ENCODE data around the gene HIPK2. TPM values are rescaled to one million over a fixed set of nuclear protein-coding genes. Genes with fewer than 3 reads are reported as not detected.

Gene HIPK2
- polyA plus RNA-seq, 2 donors: 4.2 to 7.8 TPM

DNA sequence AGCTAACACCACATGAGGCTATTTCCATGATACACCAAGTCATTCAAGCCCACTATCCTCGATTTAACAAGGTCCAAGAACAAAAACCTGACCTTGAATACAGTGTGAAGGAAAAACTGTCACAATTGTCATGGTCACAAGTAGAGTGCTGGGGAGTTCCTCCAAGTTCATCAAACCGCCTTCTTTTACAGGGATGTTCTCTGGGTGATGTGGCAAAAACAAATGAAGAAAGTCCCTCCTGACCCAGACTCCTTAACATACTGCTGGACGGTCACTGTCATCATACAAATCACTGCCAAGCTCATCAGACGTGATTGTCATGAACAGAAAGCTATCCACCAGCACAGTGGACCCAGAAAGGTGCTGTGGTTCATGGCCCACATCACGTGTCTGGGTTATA lies 28.9 kb downstream of the HIPK2 start:
- Histone ChIP-seq H3K4me3 (ENCODE audit: low read depth in 1 of 2, low read length in 2 of 2) (no peak overlapping the region), H3K27ac (ENCODE audit: low read depth in 2 of 2, low read length in 1 of 2) (no peak overlapping the region), H3K27me3 (ENCODE audit: control insufficient read depth in 1 of 2, insufficient read depth in 2 of 2, low read length in 2 of 2) (no peaks in the 10 kb centered on the region), H3K36me3 (ENCODE audit: control insufficient read depth in 2 of 2, insufficient read depth in 2 of 2, low read length in 1 of 2) (no peaks in the 10 kb centered on the region), H3K4me1 (ENCODE audit: control insufficient read depth in 2 of 2, insufficient read depth in 2 of 2, low read length in 1 of 2) (peaks cover 11 to 16% of the 10 kb centered on the region in 2 donors), H3K9me3 (ENCODE audit: control insufficient read depth in 2 of 2, insufficient read depth in 1 of 2, low read depth in 1 of 2, low read length in 1 of 2) (no peaks in the 10 kb centered on the region)
- 92% methylated on average over 5 of the region's 5 CpGs for WGBS, 2 donors

DNA sequence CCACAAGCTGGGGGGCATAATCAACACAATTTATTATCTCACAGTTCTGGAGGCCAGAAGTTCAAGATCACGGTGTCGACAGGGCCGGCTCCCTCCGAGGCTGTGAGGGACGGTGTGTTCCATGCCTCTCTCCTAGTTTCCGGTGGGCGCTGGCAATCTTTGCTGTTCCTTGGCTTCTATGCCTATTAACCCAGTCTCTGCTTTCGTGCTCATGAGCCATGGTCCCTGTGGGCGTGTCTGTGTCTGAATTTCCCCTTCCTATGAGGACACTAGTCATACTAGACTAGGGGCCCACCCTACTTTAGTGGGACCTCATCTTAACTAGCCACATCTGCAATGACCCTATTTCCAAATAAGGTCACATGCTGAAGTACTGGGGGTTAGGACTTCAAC lies 29.4 kb downstream of the HIPK2 start:
- WGBS, 2 donors: 93 to 97% methylated on average over 9 of the region's 9 CpGs
- Histone ChIP-seq H3K4me3 (ENCODE audit: low read depth in 1 of 2, low read length in 2 of 2) (no peak overlapping the region), H3K9me3 (ENCODE audit: control insufficient read depth in 2 of 2, insufficient read depth in 1 of 2, low read depth in 1 of 2, low read length in 1 of 2) (no peaks in the 10 kb centered on the region), H3K27me3 (ENCODE audit: control insufficient read depth in 1 of 2, insufficient read depth in 2 of 2, low read length in 2 of 2) (no peaks in the 10 kb centered on the region), H3K27ac (ENCODE audit: low read depth in 2 of 2, low read length in 1 of 2) (no peak overlapping the region), H3K4me1 (ENCODE audit: control insufficient read depth in 2 of 2, insufficient read depth in 2 of 2, low read length in 1 of 2) (peaks cover 6 to 14% of the 10 kb centered on the region in 2 donors), H3K36me3 (ENCODE audit: control insufficient read depth in 2 of 2, insufficient read depth in 2 of 2, low read length in 1 of 2) (no peaks in the 10 kb centered on the region)

DNA sequence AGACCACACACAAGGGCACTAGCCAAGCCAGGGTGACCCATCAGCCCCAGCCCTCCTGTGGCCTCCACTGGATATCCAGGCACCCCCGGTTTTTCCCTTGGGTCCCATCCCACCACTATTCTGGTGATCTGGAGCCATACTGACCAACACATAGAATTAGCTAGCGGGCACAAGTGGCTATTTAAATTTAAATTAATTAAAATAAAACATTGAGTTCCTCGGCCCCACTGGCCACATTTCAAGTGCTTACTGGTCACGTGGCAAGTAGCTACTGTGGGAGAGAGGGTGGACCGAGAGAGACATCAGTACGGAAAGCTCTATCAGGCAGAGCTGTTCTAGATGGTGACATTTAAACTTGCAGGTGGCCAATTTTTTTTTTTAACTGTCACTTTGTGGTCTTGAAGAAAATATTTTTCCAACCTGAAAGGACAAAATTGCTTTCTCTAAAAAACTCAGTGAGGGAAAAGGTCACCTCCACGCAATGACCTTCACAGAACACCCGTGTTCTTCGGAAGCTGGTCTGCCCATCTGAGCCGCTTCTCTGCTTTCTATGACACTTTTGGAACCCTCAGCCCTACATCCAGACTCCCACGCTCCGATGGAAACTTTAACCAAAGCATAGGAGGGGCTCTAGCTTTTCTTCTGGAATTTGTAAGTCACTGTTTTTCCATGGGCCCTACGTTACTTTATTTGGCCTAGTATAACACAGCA lies 30.0 kb downstream of the HIPK2 start:
- 91 to 95% methylated on average over 13 of the region's 13 CpGs for WGBS, 2 donors
- Histone ChIP-seq H3K36me3 (ENCODE audit: control insufficient read depth in 2 of 2, insufficient read depth in 2 of 2, low read length in 1 of 2) (no peaks in the 10 kb centered on the region), H3K4me3 (ENCODE audit: low read depth in 1 of 2, low read length in 2 of 2) (no peak overlapping the region), H3K27ac (ENCODE audit: low read depth in 2 of 2, low read length in 1 of 2) (no peak overlapping the region), H3K9me3 (ENCODE audit: control insufficient read depth in 2 of 2, insufficient read depth in 1 of 2, low read depth in 1 of 2, low read length in 1 of 2) (no peaks in the 10 kb centered on the region), H3K27me3 (ENCODE audit: control insufficient read depth in 1 of 2, insufficient read depth in 2 of 2, low read length in 2 of 2) (no peaks in the 10 kb centered on the region), H3K4me1 (ENCODE audit: control insufficient read depth in 2 of 2, insufficient read depth in 2 of 2, low read length in 1 of 2) (peaks cover 1 to 10% of the 10 kb centered on the region in 2 donors)

DNA sequence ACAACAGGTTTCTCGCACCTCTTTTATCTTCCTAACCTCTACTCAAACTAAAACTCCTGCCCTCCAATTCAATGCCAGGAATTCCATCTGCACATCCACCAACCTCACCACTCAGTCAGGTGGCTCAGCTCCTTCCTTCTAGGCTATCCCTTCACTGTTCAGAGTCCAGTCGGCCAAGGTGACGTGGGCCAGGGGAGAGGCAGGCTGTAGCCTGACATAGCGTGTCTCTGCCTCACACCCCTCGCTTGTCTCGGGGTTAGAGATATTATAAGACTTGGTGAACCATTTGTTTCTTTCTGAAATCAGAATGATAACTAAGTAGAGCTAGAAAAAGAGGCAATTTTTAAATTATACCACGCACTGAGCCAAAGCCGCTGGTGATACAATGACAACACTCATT lies 31.1 kb downstream of the HIPK2 start:
- H3K4me3 ChIP-seq (ENCODE audit: low read depth in 1 of 2, low read length in 2 of 2): no peak overlapping the region
- H3K27me3 ChIP-seq (ENCODE audit: control insufficient read depth in 1 of 2, insufficient read depth in 2 of 2, low read length in 2 of 2): no peaks in the 10 kb centered on the region
- WGBS, 2 donors: 84 to 91% methylated on average over 8 of the region's 8 CpGs
- no peaks in the 10 kb centered on the region for H3K36me3 ChIP-seq (ENCODE audit: control insufficient read depth in 2 of 2, insufficient read depth in 2 of 2, low read length in 1 of 2)
- H3K9me3 ChIP-seq (ENCODE audit: control insufficient read depth in 2 of 2, insufficient read depth in 1 of 2, low read depth in 1 of 2, low read length in 1 of 2): no peaks in the 10 kb centered on the region
- H3K4me1 ChIP-seq (ENCODE audit: control insufficient read depth in 2 of 2, insufficient read depth in 2 of 2, low read length in 1 of 2): peaks cover 0 to 10% of the 10 kb centered on the region in 2 donors
- H3K27ac ChIP-seq (ENCODE audit: low read depth in 2 of 2, low read length in 1 of 2): no peak overlapping the region

DNA sequence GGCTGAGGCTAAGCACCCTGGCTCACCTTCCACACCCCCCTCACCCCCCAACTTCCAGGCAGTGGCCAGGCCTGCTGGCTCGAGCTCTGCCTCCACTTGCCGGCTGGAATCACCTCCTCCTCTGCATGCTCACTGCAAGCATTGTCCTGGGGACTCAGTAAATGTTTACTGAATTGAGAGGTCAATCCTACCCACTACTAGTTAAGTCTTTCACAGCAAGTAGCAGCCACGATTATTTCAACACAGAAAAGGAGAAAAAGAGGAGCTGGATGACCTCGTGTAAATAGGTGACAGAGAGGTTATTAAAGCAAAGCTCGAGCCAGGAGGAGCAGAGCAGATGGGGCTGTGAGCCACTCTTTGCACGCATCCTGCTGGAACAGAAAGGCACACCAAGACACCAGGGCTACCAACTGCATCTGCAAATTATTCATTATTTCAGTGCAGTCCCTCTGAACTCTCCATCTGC lies 32.1 kb downstream of the HIPK2 start:
- H3K27ac ChIP-seq (ENCODE audit: low read depth in 2 of 2, low read length in 1 of 2): peak overlapping the region in 1 of 2 donors; percentile 7
- no peaks in the 10 kb centered on the region for H3K9me3 ChIP-seq (ENCODE audit: control insufficient read depth in 2 of 2, insufficient read depth in 1 of 2, low read depth in 1 of 2, low read length in 1 of 2)

DNA sequence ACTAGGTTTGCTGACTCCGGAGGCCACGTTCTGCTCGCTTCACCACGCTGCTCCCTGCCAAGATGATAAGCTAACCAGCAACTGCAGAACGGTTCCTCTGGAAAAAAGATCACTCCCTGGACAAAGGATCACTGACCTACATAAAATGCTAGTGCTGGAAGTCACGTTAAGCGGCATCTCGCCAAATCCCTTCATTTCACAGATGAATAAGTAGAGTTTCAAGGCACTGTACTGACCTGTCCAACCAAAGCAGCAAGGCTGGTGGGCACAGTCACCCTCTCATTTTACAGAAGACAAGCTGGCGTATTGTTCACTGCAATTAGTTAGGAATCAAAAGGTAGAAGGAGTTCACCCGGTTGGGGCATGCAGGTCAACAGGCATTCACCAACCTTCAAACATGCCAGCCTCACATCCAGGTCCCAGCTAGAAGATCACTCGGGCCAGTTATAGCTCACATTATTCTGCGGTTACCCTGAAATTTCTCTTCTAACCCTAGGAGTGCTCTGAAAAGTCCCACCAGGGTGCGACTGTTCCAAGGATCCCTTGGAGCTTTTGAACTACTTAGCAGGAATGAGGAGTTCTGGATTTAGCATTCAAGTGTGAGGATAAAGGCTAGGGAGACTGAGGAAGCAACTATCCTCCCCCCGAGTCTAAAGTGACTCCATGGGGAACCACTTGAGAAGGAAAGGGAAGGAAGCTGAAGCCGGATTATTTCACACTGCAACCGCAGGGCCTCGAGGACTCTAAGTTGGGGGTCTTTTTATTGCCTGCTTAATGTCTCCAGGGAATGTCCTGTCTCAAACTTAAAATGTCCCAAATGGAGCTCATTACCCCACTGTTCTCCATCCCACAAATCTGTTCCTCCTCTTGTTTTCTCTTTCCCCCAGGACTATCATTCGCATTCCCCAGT lies 32.8 kb downstream of the HIPK2 start:
- WGBS, 2 donors: 87 to 89% methylated on average over 18 of the region's 18 CpGs
- no peaks in the 10 kb centered on the region for H3K36me3 ChIP-seq (ENCODE audit: control insufficient read depth in 2 of 2, insufficient read depth in 2 of 2, low read length in 1 of 2)
- H3K4me1 ChIP-seq (ENCODE audit: control insufficient read depth in 2 of 2, insufficient read depth in 2 of 2, low read length in 1 of 2): peaks cover 7 to 17% of the 10 kb centered on the region in 2 donors
- no peak overlapping the region for H3K4me3 ChIP-seq (ENCODE audit: low read depth in 1 of 2, low read length in 2 of 2)
- no peaks in the 10 kb centered on the region for H3K27me3 ChIP-seq (ENCODE audit: control insufficient read depth in 1 of 2, insufficient read depth in 2 of 2, low read length in 2 of 2)
- H3K27ac ChIP-seq (ENCODE audit: low read depth in 2 of 2, low read length in 1 of 2): peak overlapping the region in 1 of 2 donors; percentile 7
- no peaks in the 10 kb centered on the region for H3K9me3 ChIP-seq (ENCODE audit: control insufficient read depth in 2 of 2, insufficient read depth in 1 of 2, low read depth in 1 of 2, low read length in 1 of 2)

More for the DNA sequence above, 32.1 kb downstream of the HIPK2 start:
- 27 to 38% methylated on average over 6 of the region's 6 CpGs for WGBS, 2 donors
- Histone ChIP-seq H3K4me3 (ENCODE audit: low read depth in 1 of 2, low read length in 2 of 2) (no peak overlapping the region), H3K36me3 (ENCODE audit: control insufficient read depth in 2 of 2, insufficient read depth in 2 of 2, low read length in 1 of 2) (no peaks in the 10 kb centered on the region), H3K27me3 (ENCODE audit: control insufficient read depth in 1 of 2, insufficient read depth in 2 of 2, low read length in 2 of 2) (no peaks in the 10 kb centered on the region), H3K4me1 (ENCODE audit: control insufficient read depth in 2 of 2, insufficient read depth in 2 of 2, low read length in 1 of 2) (peaks cover 1 to 15% of the 10 kb centered on the region in 2 donors)

DNA sequence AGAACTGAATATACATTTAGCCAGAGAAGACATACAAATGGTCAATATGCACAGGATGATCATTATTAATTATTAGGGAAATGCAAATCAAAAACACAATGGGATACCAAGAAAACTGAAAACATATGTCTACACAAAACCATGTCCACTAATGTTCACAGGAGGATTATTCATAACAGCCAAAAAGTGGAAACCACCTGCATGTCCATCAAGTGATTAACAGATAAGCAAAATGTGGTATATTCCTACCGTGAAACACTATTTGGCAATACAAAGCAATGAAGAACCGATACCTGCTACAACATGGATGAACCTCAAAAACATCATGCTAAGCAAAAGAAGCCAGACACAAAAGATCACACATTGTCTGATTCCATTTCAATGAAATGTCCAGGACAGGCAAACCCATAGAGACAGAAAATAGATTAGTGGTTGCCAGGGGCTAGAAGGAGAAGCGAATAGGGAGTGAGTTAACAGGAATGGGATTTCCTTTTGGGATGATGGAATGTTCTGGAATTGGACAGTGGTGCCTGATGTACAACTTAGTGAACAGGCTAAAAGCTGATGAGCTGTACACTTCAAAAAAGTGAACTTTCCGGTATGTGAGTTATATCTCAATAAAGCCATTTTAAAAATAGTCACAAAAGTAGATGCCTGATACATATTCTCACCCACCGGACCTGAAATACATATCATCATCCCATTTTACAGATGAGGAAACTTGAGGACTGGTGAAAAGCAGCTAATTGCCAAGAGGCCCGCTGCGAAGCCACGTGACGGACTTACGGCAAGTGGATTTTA lies 33.6 kb downstream of the HIPK2 start:
- peaks cover 10 to 17% of the 10 kb centered on the region in 2 donors for H3K4me1 ChIP-seq (ENCODE audit: control insufficient read depth in 2 of 2, insufficient read depth in 2 of 2, low read length in 1 of 2)
- WGBS, 2 donors: 94% methylated on average over 10 of the region's 10 CpGs
- H3K36me3 ChIP-seq (ENCODE audit: control insufficient read depth in 2 of 2, insufficient read depth in 2 of 2, low read length in 1 of 2): peaks cover 0 to 1% of the 10 kb centered on the region in 2 donors
- H3K9me3 ChIP-seq (ENCODE audit: control insufficient read depth in 2 of 2, insufficient read depth in 1 of 2, low read depth in 1 of 2, low read length in 1 of 2): no peaks in the 10 kb centered on the region
- no peak overlapping the region for H3K27ac ChIP-seq (ENCODE audit: low read depth in 2 of 2, low read length in 1 of 2)
- no peaks in the 10 kb centered on the region for H3K27me3 ChIP-seq (ENCODE audit: control insufficient read depth in 1 of 2, insufficient read depth in 2 of 2, low read length in 2 of 2)
- no peak overlapping the region for H3K4me3 ChIP-seq (ENCODE audit: low read depth in 1 of 2, low read length in 2 of 2)

DNA sequence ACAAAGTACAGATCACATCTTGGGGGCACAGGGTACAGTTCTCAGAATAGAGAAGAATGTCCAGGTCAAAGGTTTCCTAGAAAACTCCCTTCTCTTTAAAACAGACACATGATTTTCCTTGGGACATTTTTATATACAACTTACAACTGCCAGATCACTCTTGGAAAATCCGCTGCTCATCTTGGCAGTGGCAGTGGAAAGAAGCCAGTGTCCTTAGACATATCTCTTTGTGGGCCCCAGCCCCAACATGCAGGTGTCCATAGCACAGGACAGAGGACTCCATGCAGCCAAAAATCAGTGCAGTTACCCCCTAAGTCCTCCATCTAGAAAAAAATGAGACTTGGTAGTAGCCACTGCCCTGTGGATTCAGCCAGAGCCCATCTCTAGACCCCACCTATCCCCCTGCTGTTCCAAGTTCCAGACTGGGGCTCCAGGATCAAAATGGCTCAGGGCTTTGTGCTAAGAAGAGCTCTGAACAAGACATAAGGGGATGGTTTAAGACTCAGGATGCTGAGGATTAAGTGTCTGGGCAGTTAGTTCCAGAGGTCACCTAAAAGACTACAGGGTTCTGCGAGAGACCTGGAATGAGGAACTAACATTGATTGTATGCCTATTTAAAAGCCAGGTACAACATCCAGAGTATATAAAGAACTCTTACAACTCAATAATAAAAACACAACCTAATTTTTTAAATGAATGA lies 34.4 kb downstream of the HIPK2 start:
- Histone ChIP-seq H3K36me3 (ENCODE audit: control insufficient read depth in 2 of 2, insufficient read depth in 2 of 2, low read length in 1 of 2) (peaks cover 0 to 1% of the 10 kb centered on the region in 2 donors), H3K4me1 (ENCODE audit: control insufficient read depth in 2 of 2, insufficient read depth in 2 of 2, low read length in 1 of 2) (peaks cover 10 to 17% of the 10 kb centered on the region in 2 donors), H3K9me3 (ENCODE audit: control insufficient read depth in 2 of 2, insufficient read depth in 1 of 2, low read depth in 1 of 2, low read length in 1 of 2) (no peaks in the 10 kb centered on the region), H3K27me3 (ENCODE audit: control insufficient read depth in 1 of 2, insufficient read depth in 2 of 2, low read length in 2 of 2) (no peaks in the 10 kb centered on the region), H3K4me3 (ENCODE audit: low read depth in 1 of 2, low read length in 2 of 2) (no peak overlapping the region), H3K27ac (ENCODE audit: low read depth in 2 of 2, low read length in 1 of 2) (no peak overlapping the region)
- WGBS, 2 donors: 81 to 85% methylated on average over 2 of the region's 2 CpGs

Data from esophagus (tissue), 2 donors.